Effector CD4-positive, alpha-beta T cell (primary cell): ENCODE data around the gene ZBTB9.

ENCODE experiments used
- DNase-seq: peaks from one replicate; pipeline ENCODE4 v3.0.0-alpha.2; 2020

Gene ZBTB9

GRCh38 chr6:33418690-33419291 lies 35.6 kb upstream of the ZBTB9 start:
- peak; percentile 51 for DNase-seq

GRCh38 chr6:33419580-33420490 lies 34.5 kb upstream of the ZBTB9 start, which contains the start of gene SYNGAP1:
SYNGAP1 (plus strand) TSS chr6:33420065; CDS start chr6:33420265, 200 bp downstream.
- DNase-seq, result no peak

DNA sequence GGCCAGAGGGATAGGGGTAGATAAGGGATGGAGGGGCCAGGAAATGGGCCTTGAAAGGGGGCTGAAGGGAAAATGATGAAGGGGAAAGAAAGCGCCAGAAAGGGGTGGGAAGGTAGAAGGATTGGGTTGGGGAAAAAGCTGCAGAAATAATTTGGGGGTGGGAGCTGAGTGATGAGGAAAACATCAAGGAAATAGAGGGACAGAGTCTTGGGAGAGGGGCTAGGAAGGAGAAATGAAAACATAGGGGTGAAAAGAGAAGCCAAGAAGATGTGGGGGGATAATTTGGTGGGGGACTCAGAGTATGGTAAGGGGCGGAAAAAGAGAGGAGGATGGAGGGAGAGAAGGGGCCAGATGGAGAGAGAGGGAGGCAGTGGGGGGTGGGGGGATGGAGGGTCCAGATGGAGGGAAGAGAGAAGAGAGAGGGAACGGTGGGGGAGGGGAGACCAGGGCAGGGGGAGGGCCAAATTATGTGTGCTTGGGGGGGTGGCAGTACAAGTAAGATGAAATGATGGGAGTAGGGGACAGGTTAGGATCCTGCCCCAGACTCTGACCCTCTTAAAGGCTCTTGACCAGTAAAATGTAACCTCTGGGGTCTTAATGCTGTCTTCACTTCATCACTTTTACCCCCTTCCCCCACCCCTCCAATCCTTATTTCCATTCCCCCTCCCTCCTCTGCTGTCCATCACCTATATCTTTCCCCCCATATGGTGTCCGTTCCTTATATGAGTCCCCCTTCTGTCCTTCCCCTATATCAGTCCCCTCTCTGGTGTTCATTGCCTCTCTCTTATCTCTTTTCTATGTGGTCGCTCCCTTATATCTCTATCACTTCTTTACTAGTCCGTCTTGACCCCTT lies 33.7 kb upstream of the ZBTB9 start:
- no peak for DNase-seq

- no peak for DNase-seq
Observed at GRCh38 chr6:33421344-33421643, 33.1 kb upstream of the ZBTB9 start.

- no peak for DNase-seq
Observed at GRCh38 chr6:33423777-33424176, 30.6 kb upstream of the ZBTB9 start.

- DNase-seq, result no peak
Observed at GRCh38 chr6:33424855-33425667, 29.3 kb upstream of the ZBTB9 start.

- DNase-seq, result peak; percentile 78
Observed at GRCh38 chr6:33425668-33426577, 28.5 kb upstream of the ZBTB9 start.

- DNase-seq, result peak; percentile 46
Observed at GRCh38 chr6:33426590-33427511, 27.5 kb upstream of the ZBTB9 start.

GRCh38 chr6:33427585-33428223 lies 26.7 kb upstream of the ZBTB9 start:
- DNase-seq, result peak; percentile 57

DNA sequence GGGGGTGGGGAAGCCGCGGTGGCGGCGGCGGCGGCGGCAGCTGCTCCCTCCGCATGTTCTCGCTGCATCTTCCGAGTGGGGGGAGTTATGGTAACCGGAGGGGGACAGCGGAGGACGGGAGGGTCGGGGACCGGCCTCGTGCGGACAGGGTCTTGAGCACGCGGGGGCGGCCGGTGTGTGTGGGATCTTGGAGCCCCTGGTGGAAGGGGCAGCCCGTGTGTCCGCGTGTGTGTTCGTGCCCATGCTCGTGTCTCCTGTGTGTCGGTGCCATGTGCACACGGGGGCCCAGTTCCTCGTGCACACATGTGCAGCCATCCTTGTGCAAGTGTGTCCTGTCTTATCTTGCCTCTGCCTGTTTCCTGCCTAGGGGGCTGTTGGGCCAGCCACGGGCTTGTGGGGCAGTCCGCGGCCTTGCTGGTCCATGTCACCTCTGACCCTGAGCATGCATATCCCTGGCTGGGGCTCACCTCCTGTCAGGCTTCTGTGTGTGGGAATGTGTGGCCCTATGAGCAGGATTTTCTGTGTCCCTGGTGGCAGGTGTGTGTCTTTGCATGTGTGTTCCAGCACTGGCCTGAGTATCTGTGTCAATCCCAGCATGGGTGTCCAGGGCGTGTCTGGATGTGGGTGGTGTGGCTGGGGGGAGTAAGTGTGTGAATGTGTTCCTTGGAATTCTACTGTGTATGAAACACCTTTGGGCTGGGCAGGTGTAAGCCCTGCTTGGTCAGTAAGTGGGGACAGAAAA lies 26.0 kb upstream of the ZBTB9 start:
- DNase-seq, result no peak

DNA sequence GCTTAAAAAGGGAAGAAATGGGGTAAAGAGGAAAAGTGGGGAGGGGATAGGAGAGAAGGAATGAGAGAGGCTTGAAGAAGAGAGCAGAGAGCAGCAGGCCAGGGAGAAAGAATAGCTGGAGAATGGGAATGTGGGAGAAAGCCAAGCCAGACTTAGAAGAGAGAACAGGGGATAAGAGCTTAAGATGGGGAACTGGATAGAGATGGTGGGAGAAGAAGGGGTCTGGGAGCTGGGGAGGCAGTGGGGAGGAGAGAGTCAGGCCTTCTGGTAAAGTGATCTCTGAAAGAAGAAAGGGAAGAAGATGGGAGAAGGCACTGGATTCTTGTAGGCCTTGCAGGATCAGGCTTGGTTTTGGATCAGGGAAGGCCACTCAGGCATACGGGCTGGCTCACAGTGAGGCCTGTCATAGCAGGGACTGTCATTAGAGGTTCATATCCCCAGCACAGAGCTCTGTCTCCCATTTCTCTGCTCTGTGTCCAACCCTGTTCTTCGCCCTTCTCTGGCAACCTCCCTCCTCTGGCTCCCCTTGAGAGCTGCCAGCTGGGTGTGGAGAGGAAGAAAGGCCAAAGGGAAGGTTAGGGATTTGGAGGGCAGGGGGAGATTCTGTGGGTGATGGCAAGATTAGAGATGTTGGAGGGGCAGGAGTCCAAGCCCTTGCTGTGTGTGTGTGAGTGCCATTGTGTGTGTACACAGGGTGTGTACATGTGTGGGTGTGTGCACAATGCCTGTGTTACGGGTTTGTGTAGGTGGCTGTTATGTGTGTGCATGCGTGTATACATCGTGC lies 25.2 kb upstream of the ZBTB9 start:
- DNase-seq, result no peak

- DNase-seq, result no peak
Observed at GRCh38 chr6:33429750-33430052, 24.7 kb upstream of the ZBTB9 start.

GRCh38 chr6:33430334-33430733 lies 24.0 kb upstream of the ZBTB9 start:
- DNase-seq, result no peak

GRCh38 chr6:33430991-33431879 lies 23.1 kb upstream of the ZBTB9 start:
- peak; percentile 79 for DNase-seq

DNA sequence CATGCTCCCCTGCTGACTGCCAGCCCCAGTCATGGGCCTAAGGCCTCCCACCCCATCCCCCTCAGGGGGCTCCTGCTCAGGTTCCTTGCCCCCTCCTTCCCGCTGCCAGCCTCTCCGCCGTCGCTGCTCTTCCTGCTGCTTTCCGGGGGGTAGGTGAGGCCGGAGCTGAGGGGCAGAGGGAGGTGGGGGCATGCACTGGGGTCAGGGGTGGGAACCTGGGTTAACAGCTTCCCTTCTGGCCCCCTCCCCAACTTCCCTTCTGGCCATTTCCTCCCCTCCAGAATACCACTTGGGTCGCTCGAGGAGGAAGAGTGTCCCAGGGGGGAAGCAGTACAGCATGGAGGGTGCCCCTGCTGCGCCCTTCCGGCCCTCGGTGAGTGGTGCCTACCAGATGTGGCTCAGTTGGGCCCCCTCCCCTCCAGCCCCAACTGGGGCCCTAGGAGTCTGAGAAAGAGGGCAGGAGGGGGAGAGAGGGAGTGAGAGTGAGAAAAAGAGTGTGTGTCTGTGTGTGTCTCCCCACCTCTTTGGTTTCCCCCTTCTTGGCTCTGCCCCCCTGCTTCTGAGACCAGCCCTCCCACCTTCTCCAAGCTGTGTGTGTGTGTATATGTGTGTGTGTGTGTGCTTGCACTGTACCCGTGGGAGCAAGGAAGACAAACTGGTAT lies 22.4 kb upstream of the ZBTB9 start:
- DNase-seq, result no peak

DNA sequence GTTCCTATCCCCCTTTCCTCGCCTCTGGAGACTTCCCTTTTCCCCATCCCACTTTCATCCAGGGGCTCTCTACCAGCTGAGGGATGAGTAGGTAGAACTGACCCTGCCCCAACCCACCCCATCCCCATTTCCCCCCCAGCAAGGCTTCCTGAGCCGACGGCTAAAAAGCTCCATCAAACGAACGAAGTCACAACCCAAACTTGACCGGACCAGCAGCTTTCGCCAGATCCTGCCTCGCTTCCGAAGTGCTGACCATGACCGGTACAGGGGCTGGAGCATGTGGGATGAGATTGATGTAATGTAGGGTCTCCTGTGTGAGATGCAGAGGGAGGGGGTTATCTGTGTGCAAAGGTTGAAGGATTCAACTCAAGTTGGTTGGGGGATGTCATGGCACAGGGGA lies 21.8 kb upstream of the ZBTB9 start:
- DNase-seq, result no peak
